Epidermal melanocyte (primary cell): ENCODE data around the gene CCR8.
"Not testable (repeated sequence)": the region's sequence is repeated elsewhere in the genome, so short reads cannot be mapped to it uniquely, and the experiment has no call there.

Experiments
- DNase-seq: peaks from one replicate; pipeline ENCODE4 v3.0.0; 2011; ENCODE audit warnings: low spot score; ENCODE audit not compliant: insufficient read length

Gene CCR8

DNA sequence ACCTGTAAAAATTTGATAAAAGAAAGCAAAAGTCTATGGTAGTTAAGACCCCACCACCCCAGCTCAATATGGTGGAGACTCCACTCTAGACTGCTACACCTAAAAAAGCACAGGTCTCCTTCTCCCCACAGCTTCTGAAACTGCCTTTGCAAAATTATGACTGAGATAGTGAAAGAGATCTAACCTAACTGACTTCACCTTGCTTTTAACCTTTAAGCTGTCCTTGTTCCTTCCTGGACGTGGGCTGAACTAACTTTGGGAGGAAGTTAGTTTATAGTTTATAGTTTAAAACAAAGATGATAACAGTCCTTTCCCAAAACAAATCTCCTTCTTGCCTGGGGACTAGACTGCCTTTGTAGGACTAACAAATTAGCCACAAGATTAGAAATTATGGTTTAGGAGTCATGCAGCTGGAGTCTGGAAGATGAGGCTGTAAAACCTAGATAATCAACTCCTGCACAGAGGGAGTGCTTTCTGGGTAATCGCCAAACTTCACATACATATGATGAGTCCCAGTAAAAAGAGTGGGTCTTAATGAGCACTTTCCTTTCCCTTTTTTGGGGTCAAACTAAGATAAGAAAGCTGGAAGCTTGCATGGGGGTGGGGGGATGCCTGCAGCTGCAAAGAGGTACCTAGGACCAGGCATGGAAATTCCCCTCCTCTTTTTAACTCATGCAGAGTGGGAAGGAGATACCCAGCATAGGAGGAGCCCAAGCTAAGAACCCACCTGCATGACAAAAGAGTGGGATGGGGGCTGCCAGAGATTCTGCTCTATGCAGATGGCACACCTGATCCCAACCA, 17.5 kb downstream of the CCR8 start:
- DNase-seq = no peak

GRCh38 chr3:39347586-39347876, 18.0 kb downstream of the CCR8 start:
- DNase-seq = no peak

GRCh38 chr3:39349080-39349479, 19.6 kb downstream of the CCR8 start:
- DNase-seq = no peak

- no peak for DNase-seq
Measured at GRCh38 chr3:39350714-39351113, 21.2 kb downstream of the CCR8 start.

DNA sequence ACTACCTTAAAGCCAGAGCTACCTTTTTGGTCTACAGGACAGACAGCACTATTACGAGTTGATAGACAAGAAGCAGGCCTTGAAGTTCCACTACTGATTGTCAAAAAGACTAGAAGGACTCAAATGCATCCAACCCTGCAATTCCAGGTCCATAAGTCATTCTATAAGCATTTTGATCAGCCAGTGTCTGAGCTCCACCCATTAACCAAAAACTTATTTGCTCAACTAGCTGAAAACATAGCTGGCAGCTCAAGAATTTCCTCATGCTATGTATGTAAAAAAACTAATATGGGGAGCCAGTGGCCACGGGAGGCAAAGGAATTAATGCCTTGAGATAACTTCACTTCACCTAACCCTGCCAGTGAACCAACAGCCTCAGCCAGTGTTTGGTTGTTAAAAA, 21.6 kb downstream of the CCR8 start:
- not testable (repeated sequence) for DNase-seq

DNA sequence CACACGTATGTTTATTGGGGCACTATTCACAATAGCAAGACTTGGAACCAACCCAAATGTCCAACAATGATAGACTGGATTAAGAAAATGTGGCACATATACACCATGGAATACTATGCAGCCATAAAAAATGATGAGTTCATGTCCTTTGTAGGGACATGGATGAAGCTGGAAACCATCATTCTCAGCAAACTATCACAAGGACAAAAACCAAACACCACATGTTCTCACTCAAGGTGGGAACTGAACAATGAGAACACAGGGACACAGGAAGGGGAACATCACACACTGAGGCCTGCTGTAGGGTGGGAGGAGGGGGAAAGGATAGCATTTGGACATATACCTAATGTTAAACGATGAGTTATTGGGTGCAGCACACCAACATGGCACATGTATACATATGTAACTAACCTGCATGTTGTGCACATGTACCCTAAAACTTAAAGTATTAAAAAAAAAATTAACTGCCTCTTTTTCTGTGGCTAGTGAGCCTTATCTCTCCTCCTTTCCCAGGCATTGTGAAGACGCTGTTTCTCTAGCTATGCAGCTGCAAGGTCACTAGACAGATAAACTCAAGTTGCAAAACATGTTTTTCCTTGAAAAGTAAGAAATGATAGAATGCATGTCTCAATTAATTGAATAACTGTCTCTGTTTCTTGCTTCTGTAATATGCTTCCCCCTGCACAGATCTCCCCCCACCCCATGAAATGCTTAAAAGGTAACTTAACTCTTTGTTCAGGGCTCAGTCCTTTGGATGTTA, 23.8 kb downstream of the CCR8 start:
- not testable (repeated sequence) for DNase-seq

DNA sequence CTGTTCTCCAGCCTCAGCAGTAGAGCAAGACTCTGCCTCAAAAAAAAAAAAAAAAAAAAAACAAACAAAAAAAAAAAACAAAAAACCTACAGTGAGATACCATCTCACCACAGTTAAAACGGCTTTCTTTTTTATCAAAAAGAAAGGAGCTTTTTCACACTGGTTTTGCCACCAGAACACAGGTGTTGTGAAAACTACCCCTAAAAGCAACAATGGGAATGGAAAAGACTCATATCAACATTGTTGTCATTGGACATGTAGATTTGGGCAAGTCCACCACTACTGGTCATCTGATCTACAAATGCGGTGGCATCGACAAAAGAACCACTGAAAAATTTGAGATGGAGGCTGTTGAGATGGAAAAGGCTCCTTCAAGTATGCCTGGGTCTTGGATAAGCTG, 28.8 kb downstream of the CCR8 start:
- DNase-seq = no peak

GRCh38 chr3:39361252-39361927, 31.9 kb downstream of the CCR8 start:
- DNase-seq = no peak

DNA sequence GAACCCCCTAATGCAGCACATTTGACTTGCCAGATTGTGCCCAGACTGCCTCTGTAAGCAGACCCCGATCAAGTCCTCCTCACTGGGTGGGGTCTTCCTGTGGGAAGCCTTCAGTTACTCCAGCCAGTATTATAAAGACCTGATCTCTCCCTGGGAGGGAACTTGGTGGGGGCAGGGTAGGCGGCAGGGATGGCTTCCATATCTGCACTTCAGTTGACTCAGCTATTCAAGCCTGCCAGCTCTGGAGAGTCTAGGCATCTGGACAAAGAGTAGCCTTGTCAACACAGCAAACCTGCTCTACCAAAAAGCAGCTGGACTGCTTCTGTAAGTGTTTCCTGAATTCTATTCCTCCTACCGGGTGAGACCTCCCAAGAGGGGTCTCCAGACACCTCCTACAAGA, 32.7 kb downstream of the CCR8 start:
- no peak for DNase-seq

DNA sequence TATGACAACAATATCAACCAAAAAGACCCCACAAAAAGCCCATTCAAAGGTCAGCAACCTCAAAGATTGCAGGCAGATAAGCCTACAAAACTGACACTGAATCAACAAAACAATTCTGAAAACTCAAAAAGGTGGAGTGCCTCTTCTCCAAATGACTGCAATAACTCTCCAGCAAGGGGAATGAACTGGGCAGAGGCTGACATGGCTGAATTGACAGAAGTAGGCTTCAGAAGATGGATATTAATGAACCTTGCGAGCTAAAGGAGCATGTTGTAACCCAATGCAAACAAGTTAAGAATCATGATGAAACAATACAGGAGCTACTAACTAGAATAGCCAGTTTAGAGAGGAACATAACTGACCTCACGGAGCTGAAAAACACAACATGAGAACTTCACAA, 33.3 kb downstream of the CCR8 start:
- DNase-seq = no peak

- not testable (repeated sequence) for DNase-seq
Measured at GRCh38 chr3:39370450-39370849, 40.9 kb downstream of the CCR8 start.

GRCh38 chr3:39372833-39373232, 43.3 kb downstream of the CCR8 start:
- no peak for DNase-seq

- no peak for DNase-seq
Measured at GRCh38 chr3:39376959-39377634, 47.6 kb downstream of the CCR8 start.

DNA sequence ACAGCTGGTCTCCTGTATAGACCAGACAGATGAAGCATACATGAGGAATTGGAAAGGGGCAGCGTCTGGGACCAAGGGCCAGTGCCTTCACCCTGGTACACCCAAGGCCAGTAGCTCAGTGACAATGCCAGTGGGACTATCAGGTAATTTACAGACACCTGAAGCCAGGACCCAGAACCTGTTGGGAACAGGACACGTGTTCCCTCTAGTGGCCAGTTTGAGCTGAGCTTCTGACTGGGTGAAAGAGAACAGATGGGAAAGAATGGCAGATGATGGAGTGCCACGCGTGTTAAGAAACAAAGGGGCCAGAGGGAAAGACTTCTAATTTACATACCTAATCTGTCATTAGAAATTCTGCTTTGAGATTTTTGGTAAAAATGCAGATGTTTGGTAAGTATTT, 48.6 kb downstream of the CCR8 start:
- no peak for DNase-seq

GRCh38 chr3:39378957-39379777, 49.7 kb downstream of the CCR8 start:
- no peak for DNase-seq

DNA sequence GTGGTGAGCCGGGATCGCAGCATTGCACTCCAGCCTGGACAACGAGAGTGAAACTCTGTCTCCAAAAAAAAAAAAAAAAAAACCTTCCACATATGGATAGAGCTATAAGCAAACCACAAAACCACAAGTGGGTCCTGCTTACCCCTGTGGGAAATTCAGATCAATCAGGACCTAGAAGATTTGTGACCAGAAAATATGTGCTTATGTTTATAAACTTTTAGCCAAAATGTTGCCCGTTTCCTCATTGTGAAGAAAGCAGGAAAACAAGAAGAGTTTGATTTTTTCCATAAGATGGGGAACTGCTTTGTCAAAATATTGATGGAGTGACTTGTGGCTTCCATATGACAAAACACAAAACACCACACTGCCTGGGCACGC, 50.3 kb downstream of the CCR8 start:
- DNase-seq = no peak

DNA sequence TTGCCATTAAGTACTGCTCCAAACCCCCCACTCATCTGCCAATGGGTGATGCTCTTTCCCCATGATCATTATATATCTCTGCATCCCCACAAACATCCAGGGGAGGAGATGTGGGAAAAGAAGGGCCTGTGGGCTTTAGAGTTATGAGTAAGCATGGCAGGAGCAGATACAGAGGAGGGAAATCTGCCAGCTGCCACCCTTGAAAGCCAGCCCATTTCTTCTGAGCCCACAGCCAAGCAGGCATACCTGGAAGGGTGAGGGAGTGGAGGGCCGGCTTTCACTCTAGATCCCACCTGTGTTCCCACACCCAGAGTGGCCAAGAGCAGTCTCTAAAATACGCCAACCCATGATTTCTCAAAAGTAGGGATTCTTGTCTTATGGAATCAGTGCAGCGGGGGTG, 51.9 kb downstream of the CCR8 start:
- DNase-seq = no peak
